DMS79 treated with DMSO at 0.1 percent for 48 hours (cell line): ENCODE results near the gene ARAP1.
A peak's percentile ranks its signal among the peaks of the same experiment; 100 is the strongest.

Source experiments
- DNase-seq: peaks from one replicate; lab custom pipeline; 2025; lab: John Stamatoyannopoulos, UW

Gene ARAP1

GRCh38 chr11:72657411-72658100, 94.7 kb downstream of the ARAP1 start:
- DNase-seq = no peak

- no peak for DNase-seq
Observed at GRCh38 chr11:72655896-72656464, 96.2 kb downstream of the ARAP1 start.

GRCh38 chr11:72655014-72655413, 97.2 kb downstream of the ARAP1 start:
- DNase-seq = peak; percentile 11

GRCh38 chr11:72653649-72654048, 98.6 kb downstream of the ARAP1 start:
- DNase-seq = no peak

- peak; percentile 73 for DNase-seq
Observed at GRCh38 chr11:72652873-72653630, 99.2 kb downstream of the ARAP1 start.

- DNase-seq = no peak
Observed at GRCh38 chr11:72652133-72652532, 100.1 kb downstream of the ARAP1 start.

GRCh38 chr11:72649215-72649976, 102.8 kb downstream of the ARAP1 start:
- no peak for DNase-seq

GRCh38 chr11:72648384-72649136, 103.6 kb downstream of the ARAP1 start:
- no peak for DNase-seq

GRCh38 chr11:72647882-72648281, 104.3 kb downstream of the ARAP1 start:
- no peak for DNase-seq

GRCh38 chr11:72646472-72646871, 105.7 kb downstream of the ARAP1 start:
- DNase-seq = no peak

- DNase-seq = no peak
Observed at GRCh38 chr11:72646024-72646423, 106.2 kb downstream of the ARAP1 start.

- DNase-seq = no peak
Observed at GRCh38 chr11:72643547-72643946, 108.7 kb downstream of the ARAP1 start.

GRCh38 chr11:72642884-72643522, 109.2 kb downstream of the ARAP1 start:
- peak; percentile 59 for DNase-seq

GRCh38 chr11:72642043-72642883, 109.9 kb downstream of the ARAP1 start:
- peak; percentile 52 for DNase-seq

GRCh38 chr11:72641522-72642042, 110.6 kb downstream of the ARAP1 start:
- no peak for DNase-seq

- DNase-seq = no peak
Observed at GRCh38 chr11:72639502-72640375, 112.5 kb downstream of the ARAP1 start.

- DNase-seq = no peak
Observed at GRCh38 chr11:72637926-72638325, 114.3 kb downstream of the ARAP1 start.

- DNase-seq = no peak
Observed at GRCh38 chr11:72637198-72637597, 115.0 kb downstream of the ARAP1 start.

- no peak for DNase-seq
Observed at GRCh38 chr11:72636376-72636775, 115.8 kb downstream of the ARAP1 start.
